GM12873 (cell line): ENCODE measurements around the gene AP2S1.
A peak's percentile ranks its signal among the peaks of the same experiment; 100 is the strongest.

Experiments
- TF ChIP-seq, protein P1 (sequence below): IDR thresholded peaks from 2 replicates; pipeline ENCODE4 v1.5.1; 2012; ENCODE audit warnings: low read depth, mild to moderate bottlenecking, moderate library complexity, low read length, control low read depth; ENCODE audit not compliant: insufficient read depth; ENCODE audit errors: missing control alignments

AP2S1 gene

DNA sequence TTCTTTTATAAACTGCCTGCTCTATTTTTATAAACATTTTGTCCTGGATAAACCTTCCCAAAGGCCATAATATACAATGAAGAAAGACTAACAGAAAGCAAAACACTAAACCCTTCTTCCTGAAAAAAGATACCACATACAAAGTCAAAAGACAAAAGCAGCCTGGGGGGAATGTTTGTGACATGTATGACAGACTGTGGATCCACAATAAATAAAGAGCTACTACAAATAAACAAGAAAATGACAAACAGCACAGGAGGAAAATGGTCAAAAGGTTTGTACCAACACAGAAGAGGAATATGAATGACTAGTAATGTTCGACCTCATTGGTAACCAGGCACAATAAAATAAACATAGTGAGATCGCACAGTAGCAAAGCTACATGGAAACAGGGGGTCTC is 19.8 kb downstream of the AP2S1 start:
- TF ChIP-seq, protein P1, sequence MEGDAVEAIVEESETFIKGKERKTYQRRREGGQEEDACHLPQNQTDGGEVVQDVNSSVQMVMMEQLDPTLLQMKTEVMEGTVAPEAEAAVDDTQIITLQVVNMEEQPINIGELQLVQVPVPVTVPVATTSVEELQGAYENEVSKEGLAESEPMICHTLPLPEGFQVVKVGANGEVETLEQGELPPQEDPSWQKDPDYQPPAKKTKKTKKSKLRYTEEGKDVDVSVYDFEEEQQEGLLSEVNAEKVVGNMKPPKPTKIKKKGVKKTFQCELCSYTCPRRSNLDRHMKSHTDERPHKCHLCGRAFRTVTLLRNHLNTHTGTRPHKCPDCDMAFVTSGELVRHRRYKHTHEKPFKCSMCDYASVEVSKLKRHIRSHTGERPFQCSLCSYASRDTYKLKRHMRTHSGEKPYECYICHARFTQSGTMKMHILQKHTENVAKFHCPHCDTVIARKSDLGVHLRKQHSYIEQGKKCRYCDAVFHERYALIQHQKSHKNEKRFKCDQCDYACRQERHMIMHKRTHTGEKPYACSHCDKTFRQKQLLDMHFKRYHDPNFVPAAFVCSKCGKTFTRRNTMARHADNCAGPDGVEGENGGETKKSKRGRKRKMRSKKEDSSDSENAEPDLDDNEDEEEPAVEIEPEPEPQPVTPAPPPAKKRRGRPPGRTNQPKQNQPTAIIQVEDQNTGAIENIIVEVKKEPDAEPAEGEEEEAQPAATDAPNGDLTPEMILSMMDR: no peak

DNA sequence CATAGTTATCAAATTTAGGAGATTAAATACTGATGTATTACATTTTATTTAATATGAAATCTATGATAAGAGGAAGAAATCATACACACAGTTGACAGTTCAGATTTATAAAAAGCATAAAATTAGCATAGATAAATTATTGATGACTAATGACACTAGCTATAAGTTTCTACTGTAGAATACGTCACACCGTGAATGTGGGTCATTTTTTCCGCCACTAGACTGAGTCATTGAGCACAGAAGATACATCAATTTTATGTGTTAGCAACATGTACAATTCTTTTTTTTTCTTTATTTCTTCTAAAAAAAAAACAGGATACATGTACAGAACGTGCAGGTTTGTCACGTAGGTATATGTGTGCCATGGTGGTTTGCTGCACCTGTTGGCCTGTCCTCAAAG is 22.2 kb downstream of the AP2S1 start:
- TF ChIP-seq, protein P1: no peak

DNA sequence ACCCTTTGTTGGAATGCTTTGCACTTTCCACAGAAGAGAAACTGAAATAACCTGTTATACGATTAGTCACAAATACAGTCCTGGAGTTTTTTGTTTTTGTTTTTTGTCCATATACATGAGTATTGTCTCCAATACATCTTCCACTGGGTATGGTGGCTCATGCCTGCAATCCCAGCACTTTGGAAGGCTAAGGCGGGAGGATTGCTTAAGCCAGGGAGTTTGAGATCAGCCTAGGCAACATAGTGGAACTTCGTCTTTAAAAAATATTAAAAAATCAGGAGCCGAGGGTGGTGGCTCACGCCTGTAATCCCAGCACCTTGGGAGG is 25.0 kb downstream of the AP2S1 start:
- TF ChIP-seq, protein P1: no peak

DNA sequence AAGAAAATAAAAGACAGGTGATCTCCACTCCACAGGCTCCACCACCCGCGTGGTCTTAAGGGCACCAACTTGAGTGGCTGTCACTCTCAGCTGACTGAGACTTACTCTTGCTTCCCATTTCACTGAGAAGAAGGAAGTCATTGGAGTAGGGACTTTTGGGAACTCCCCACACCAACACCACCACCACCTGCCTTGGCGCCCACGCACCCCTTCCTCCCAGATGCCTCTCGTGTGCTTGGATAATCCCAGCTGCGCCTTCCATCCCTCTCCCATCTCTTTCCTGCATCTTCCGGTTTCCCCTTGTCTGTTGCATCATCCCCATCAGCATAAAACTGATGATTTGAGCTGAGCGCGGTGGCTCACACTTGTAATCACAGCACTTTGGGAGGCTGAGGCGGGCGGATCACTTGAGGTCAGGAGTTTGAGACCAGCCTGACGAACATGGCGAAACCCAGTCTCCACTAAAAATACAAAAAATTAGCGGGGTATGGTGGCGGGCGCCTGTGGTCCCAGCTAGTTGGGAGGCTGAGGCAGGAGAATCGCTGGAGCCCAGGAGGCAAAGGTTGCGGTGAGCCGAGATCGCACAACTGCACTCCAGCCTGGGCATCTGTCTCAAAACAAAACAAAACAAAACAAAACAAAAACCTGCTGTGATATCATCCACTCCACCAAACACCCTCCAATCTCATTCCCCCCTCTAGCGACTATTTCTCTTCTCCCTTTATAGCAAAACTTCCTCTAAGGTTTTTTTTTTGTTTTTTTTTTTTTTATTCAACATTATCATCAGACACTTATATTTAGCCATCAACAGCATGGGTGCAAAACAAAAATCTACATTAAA is 25.5 kb downstream of the AP2S1 start:
- TF ChIP-seq, protein P1: peak; percentile 28

DNA sequence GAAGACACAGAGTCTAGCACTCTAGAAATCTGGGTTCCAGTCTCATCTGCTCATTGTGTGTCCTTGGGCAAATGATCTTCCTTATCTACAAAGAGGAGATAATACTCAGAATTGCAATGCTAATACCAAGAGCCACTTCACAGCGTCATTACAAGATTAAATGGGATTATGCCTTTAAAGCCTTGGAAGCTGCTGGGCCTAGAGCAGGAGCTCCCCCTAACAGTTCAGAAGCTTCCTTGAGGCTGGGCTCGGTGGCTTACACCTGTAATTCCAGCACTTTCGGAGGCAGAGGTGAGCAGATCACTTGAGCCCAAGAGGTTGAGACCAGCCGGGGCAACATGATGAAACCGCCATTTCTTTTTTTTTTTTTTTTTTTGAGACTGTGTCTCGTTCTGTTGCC is 27.6 kb downstream of the AP2S1 start:
- TF ChIP-seq, protein P1: no peak

DNA sequence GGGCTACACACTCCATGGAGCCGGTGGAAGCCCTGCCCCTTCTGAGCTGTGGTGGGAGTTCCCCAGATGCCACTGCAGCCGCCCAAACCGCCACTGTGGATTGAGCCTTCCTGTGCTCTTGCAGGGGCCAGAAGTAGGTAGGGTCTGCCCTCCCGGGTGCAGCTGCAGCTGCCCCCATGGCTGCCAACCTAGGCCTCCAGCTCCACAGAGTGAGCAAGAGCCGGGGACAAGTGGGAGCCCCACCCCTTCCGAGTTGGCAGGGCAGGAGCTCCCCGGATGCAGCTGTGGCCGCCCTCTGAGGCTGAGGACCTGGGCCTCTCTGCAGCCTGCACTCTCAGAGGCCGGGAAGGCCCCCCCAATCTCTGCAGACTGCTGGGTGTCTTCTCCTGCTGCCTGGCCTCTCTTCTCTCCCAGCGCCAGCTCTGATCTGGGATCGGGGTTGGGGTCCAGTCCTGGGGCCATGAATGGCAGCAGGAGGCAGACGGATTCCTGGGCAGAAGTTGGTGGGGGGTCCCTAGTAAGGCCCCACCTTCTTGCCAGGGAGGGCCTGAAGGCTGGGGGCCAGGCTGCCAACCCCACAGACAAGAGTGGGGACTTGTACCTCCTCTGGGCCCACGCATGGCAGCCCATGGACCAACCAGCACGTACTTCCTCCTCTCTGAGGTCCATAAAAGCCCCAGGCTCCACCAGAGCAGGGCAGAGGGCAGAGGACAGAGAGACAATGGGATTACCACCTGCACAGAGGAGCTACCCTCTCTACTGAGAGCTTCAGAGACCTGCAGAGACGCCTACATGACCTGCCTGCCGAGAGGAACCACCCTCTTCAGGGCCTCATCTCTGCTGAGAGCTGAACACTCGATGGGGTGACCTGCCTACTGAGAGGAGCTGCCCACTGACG is 28.9 kb downstream of the AP2S1 start:
- TF ChIP-seq, protein P1: no peak

DNA sequence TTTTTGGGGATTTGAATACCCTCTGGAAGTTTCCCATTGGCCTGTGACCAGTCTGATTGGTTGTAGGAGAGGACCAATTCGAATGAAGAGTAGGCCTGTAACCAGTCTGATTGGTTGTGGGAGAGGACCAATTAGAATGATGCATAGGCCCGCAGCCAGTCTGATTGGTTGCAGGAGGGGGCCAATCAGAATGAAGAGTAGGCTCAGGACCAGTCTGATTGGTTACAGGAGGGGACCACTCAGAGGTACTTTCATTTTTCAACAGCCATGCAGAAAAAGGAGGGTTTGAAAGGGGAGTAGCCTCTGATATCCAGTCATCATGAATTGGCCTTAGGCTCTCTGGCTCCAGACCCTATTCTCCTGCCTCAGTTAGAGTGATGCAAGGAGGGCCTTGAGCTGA is 31.8 kb downstream of the AP2S1 start:
- TF ChIP-seq, protein P1: no peak
